Keratinocyte (primary cell): ENCODE results near the gene ANGPT4.

Experiments
- EZH2 ChIP-seq: IDR thresholded peaks from one replicate; pipeline ENCODE4 v1.6.1; 2012; ENCODE audit warnings: inconsistent platforms, mild to moderate bottlenecking, low read length, moderate library complexity
- TF ChIP-seq, protein P1 (sequence below), 3 experiments: IDR thresholded peaks in 1 of 3; conservative IDR thresholded peaks in 1 of 3; optimal IDR thresholded peaks in 1 of 3; 2 replicates in 2 of 3; 3 replicates in 1 of 3; pipeline versions ENCODE3 to v1.5.1; 2011; ENCODE audit warnings: low read length in 3 of 3, mild to moderate bottlenecking in 3 of 3, moderate library complexity in 2 of 3, control low read depth in 1 of 3, inconsistent platforms in 1 of 3; ENCODE audit not compliant: insufficient read depth in 2 of 3; ENCODE audit errors: extremely low read depth in 1 of 3

DNA sequence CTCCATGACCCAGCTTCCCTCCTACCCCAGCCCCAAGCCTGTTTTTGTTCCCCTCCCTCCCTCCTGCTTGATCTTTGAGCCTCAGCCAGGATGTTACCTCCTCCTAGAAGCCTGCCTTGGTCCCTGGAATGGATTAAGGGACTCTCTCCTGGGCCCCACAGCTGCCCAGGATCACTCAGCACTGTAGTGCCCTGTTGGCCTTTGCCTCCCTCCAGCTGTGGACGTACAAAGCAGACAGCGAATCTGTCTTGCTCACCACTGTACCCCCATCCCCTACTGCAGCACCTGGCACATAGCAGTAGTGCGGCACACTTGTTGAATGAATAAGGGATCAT, 94.4 kb downstream of the ANGPT4 start:
- TF ChIP-seq, protein P1, sequence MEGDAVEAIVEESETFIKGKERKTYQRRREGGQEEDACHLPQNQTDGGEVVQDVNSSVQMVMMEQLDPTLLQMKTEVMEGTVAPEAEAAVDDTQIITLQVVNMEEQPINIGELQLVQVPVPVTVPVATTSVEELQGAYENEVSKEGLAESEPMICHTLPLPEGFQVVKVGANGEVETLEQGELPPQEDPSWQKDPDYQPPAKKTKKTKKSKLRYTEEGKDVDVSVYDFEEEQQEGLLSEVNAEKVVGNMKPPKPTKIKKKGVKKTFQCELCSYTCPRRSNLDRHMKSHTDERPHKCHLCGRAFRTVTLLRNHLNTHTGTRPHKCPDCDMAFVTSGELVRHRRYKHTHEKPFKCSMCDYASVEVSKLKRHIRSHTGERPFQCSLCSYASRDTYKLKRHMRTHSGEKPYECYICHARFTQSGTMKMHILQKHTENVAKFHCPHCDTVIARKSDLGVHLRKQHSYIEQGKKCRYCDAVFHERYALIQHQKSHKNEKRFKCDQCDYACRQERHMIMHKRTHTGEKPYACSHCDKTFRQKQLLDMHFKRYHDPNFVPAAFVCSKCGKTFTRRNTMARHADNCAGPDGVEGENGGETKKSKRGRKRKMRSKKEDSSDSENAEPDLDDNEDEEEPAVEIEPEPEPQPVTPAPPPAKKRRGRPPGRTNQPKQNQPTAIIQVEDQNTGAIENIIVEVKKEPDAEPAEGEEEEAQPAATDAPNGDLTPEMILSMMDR (optimal IDR thresholded peaks at IDR 0.05 in 1 of 3, IDR thresholded peaks at IDR 0.05 in 1 of 3, conservative IDR thresholded peaks at IDR 0.05 in 1 of 3; ENCODE audit: extremely low read depth in 1 of 3, insufficient read depth in 2 of 3, low read length in 3 of 3), result no peak
- no peak for TF ChIP-seq EZH2
